ENCODE measurements around the gene PRR3. TPM values are rescaled to one million over a fixed set of nuclear protein-coding genes. Genes with fewer than 3 reads are reported as not detected.

PRR3 gene
- total RNA-seq, 1 experiment from 2014 or later: 6.1 TPM

GRCh38 chr6:30562470-30563425, 5.7 kb downstream of the PRR3 start:
- no peak for DNase-seq
- no peaks in the 10 kb centered on the region for H3K27me3 ChIP-seq (ENCODE audit: low read length)
- no peak for ATAC-seq
- H3K36me3 ChIP-seq (ENCODE audit: low read depth, low read length): peaks cover 24% of the 10 kb centered on the region
- peaks cover 20% of the 10 kb centered on the region for H3K79me2 ChIP-seq (ENCODE audit: low read length)
- H3F3A ChIP-seq (ENCODE audit: low read length, unreplicated experiment): peaks cover 3% of the 10 kb centered on the region
- peaks cover 11% of the 10 kb centered on the region for H3K4me1 ChIP-seq (ENCODE audit: insufficient read depth, low read length)
- no peak overlapping the region for H3K27ac ChIP-seq (ENCODE audit: low read length)
- no peak overlapping the region for H2AFZ ChIP-seq (ENCODE audit: low read length)
- ChIA-PET POLR2A (ENCODE audit: unreplicated experiment) (no interaction called here), CTCF (no interaction called here)
- no peak overlapping the region for H3K9ac ChIP-seq (ENCODE audit: low read length)
- no peak overlapping the region for H3K4me3 ChIP-seq (ENCODE audit: low read length)
- intact Hi-C loops (cut with micrococcal nuclease): no loop called here
- H3K9me3 ChIP-seq (ENCODE audit: low read length): no peaks in the 10 kb centered on the region
- no peak for TF ChIP-seq EZH2phosphoT487 (IDR thresholded peaks at IDR 0.05; ENCODE audit: borderline replicate concordance, low read length)
- no peak for TF ChIP-seq EZH2 (IDR thresholded peaks at IDR 0.05; ENCODE audit: low read length, unreplicated experiment)
- TF ChIP-seq, protein P1, sequence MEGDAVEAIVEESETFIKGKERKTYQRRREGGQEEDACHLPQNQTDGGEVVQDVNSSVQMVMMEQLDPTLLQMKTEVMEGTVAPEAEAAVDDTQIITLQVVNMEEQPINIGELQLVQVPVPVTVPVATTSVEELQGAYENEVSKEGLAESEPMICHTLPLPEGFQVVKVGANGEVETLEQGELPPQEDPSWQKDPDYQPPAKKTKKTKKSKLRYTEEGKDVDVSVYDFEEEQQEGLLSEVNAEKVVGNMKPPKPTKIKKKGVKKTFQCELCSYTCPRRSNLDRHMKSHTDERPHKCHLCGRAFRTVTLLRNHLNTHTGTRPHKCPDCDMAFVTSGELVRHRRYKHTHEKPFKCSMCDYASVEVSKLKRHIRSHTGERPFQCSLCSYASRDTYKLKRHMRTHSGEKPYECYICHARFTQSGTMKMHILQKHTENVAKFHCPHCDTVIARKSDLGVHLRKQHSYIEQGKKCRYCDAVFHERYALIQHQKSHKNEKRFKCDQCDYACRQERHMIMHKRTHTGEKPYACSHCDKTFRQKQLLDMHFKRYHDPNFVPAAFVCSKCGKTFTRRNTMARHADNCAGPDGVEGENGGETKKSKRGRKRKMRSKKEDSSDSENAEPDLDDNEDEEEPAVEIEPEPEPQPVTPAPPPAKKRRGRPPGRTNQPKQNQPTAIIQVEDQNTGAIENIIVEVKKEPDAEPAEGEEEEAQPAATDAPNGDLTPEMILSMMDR (conservative IDR thresholded peaks at IDR 0.05; ENCODE audit: low read depth, low read length): no peak
- BruUV-seq (replicated peaks): no TSS peak
- no peaks in the 10 kb centered on the region for H3K9me2 ChIP-seq (replicated peaks; ENCODE audit: low read length)
- no peaks in the 10 kb centered on the region for H4K20me1 ChIP-seq (ENCODE audit: low read length)
- no peak overlapping the region for H3K4me2 ChIP-seq (ENCODE audit: low read length)

- CTCF ChIA-PET: interaction anchor here (0.6 kb wide), 1 partner anchor 73 kb away, joined by 13 read pairs; no protein-coding TSS in a partner anchor
These were observed 7.0 kb downstream of the PRR3 start for GRCh38 chr6:30564114-30564513.

More at GRCh38 chr6:30564114-30564513, 7.0 kb downstream of the PRR3 start:
- Histone ChIP-seq H3K9ac (ENCODE audit: low read length) (no peak overlapping the region), H3K27me3 (ENCODE audit: low read length) (no peaks in the 10 kb centered on the region), H3K4me1 (ENCODE audit: insufficient read depth, low read length) (no peaks in the 10 kb centered on the region), H3K27ac (ENCODE audit: low read length) (no peak overlapping the region), H3K9me3 (ENCODE audit: low read length) (no peaks in the 10 kb centered on the region), H3K79me2 (ENCODE audit: low read length) (peaks cover 7% of the 10 kb centered on the region; the same call in 1 of the 2 replicates), H3F3A (ENCODE audit: low read length, unreplicated experiment) (peaks cover 3% of the 10 kb centered on the region), H3K36me3 (ENCODE audit: low read depth, low read length) (peaks cover 21% of the 10 kb centered on the region), H3K9me2 (replicated peaks; ENCODE audit: low read length) (no peaks in the 10 kb centered on the region), H2AFZ (ENCODE audit: low read length) (no peak overlapping the region), H3K4me3 (ENCODE audit: low read length) (no peak overlapping the region), H3K4me2 (ENCODE audit: low read length) (no peak overlapping the region), H4K20me1 (ENCODE audit: low read length) (no peaks in the 10 kb centered on the region)
- BruUV-seq (replicated peaks): no TSS peak
- ATAC-seq: no peak
- TF ChIP-seq, protein P1 (conservative IDR thresholded peaks at IDR 0.05; ENCODE audit: low read depth, low read length): no peak
- TF ChIP-seq EZH2 (IDR thresholded peaks at IDR 0.05; ENCODE audit: low read length, unreplicated experiment): no peak
- TF ChIP-seq EZH2phosphoT487 (IDR thresholded peaks at IDR 0.05; ENCODE audit: borderline replicate concordance, low read length): no peak
- no peak for DNase-seq
- POLR2A ChIA-PET (ENCODE audit: unreplicated experiment): no interaction called here
- intact Hi-C loops (cut with micrococcal nuclease): no loop called here

Measured in PC-3 (cell line).